Endothelial cell (in vitro differentiated cells): ENCODE measurements around the gene RUNX3. TPM values are rescaled to one million over a fixed set of nuclear protein-coding genes. Genes with fewer than 3 reads are reported as not detected.

Source experiments
- DNase-seq: peaks from one replicate; pipeline ENCODE4 v3.0.0; 2021; ENCODE audit warnings: low spot score
- H3K27ac Mint-ChIP-seq: one replicate; pipeline ENCODE4 v1.8.0; 2021; ENCODE audit warnings: mixed read lengths, inconsistent platforms; ENCODE audit not compliant: unreplicated experiment
- H3K27me3 Mint-ChIP-seq: one replicate; pipeline ENCODE4 v1.8.0; 2021; ENCODE audit warnings: mild to moderate bottlenecking, moderate library complexity, mixed read lengths, inconsistent platforms; ENCODE audit not compliant: unreplicated experiment
- H3K36me3 Mint-ChIP-seq: one replicate; pipeline ENCODE4 v1.8.0; 2021; ENCODE audit warnings: mild to moderate bottlenecking, low read depth, mixed read lengths, inconsistent platforms; ENCODE audit not compliant: unreplicated experiment
- H3K4me1 Mint-ChIP-seq: one replicate; pipeline ENCODE4 v1.8.0; 2021; ENCODE audit warnings: mild to moderate bottlenecking, mixed read lengths, inconsistent platforms; ENCODE audit not compliant: unreplicated experiment
- H3K4me3 Mint-ChIP-seq: one replicate; pipeline ENCODE4 v1.8.0; 2021; ENCODE audit warnings: mild to moderate bottlenecking, mixed read lengths, inconsistent platforms; ENCODE audit not compliant: unreplicated experiment
- H3K9me3 Mint-ChIP-seq: one replicate; pipeline ENCODE4 v1.8.0; 2021; ENCODE audit warnings: mixed read lengths, inconsistent platforms; ENCODE audit not compliant: unreplicated experiment
- total RNA-seq: library from RNA; stranded (reverse); fragmentation: NEBNext Ultra II Directional; extraction: Animal tissue kit (Norgen Biotek cat#: 25700); gene quantifications from one replicate; pipeline ENCODE4 v1.2.1, GENCODE V29; 2021; ENCODE audit not compliant: unreplicated experiment
- TF ChIP-seq, protein P1 (sequence below): fragments of 200-600 bp; sonication (generic); IDR thresholded peaks from one replicate; pipeline ENCODE4 v1.5.0; 2021; ENCODE audit warnings: antibody characterized with exemption; ENCODE audit not compliant: unreplicated experiment

Gene RUNX3
- total RNA-seq, 1 donor from 2014 or later = 1.8 TPM

DNA sequence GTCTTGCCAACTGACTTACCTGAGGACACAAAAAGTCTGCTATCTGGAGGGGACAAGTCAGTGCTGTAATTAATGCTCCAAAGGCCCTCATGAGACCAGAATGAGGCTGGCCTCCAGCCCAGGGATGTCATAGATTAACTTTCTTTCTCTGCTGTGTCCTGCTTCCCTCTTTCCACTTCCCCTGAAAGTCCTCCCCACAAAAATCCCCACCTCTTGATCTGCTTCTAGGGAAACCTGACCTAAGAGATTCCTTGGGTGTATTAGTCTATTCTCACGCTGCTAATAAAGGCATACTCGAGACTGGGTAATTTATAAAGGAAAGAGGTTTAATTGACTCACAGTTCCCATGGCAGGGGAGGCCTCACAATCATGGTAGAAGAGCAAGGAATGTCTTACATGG lies 39.2 kb downstream of the RUNX3 start:
- no peaks in the 10 kb centered on the region for H3K4me1 Mint-ChIP-seq

DNA sequence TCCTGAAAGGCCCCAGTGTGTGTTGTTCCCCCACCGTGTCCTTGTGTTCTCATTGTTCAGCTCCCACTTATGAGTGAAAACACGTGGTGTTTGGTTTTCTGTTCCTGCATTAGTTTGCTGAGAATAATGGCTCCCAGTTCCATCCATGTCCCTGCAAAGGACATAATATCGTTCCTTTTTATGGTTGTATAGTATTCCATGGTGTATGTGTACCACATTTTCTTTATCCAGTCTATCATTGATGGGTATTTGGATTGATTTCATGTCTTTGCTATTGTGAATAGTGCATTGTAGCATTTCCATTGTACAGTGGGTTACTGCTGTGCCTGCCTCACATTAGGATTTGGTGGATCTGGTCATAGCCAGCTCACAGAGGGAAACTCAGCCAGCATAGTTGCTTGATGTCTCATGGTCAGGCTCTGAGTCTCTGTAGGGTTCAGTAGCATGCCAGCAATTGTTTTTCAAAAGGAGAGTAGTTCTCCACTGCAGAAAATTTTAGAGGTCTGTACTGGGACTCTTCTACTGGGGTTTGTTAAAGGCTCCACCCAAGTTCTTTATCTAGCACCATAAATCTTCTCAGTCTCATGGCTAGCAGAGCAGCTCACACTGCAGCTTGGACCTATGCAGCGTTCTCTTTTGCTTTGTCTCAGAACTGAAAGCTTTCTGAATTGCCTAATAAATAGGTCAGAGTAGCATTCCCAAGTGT lies 41.0 kb downstream of the RUNX3 start:
- DNase-seq = no peak
- Mint-ChIP-seq H3K27ac (no peak overlapping the region), H3K4me3 (no peak overlapping the region), H3K9me3 (peaks cover 5% of the 10 kb centered on the region), H3K27me3 (peaks cover 4% of the 10 kb centered on the region), H3K36me3 (peaks cover 9% of the 10 kb centered on the region), H3K4me1 (no peaks in the 10 kb centered on the region)
- TF ChIP-seq, protein P1, sequence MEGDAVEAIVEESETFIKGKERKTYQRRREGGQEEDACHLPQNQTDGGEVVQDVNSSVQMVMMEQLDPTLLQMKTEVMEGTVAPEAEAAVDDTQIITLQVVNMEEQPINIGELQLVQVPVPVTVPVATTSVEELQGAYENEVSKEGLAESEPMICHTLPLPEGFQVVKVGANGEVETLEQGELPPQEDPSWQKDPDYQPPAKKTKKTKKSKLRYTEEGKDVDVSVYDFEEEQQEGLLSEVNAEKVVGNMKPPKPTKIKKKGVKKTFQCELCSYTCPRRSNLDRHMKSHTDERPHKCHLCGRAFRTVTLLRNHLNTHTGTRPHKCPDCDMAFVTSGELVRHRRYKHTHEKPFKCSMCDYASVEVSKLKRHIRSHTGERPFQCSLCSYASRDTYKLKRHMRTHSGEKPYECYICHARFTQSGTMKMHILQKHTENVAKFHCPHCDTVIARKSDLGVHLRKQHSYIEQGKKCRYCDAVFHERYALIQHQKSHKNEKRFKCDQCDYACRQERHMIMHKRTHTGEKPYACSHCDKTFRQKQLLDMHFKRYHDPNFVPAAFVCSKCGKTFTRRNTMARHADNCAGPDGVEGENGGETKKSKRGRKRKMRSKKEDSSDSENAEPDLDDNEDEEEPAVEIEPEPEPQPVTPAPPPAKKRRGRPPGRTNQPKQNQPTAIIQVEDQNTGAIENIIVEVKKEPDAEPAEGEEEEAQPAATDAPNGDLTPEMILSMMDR = no peak

More for the DNA sequence above, 39.2 kb downstream of the RUNX3 start:
- no peak for DNase-seq
- H3K9me3 Mint-ChIP-seq = peaks cover 5% of the 10 kb centered on the region
- H3K27me3 Mint-ChIP-seq = peaks cover 2% of the 10 kb centered on the region
- TF ChIP-seq, protein P1 = no peak
- no peak overlapping the region for H3K27ac Mint-ChIP-seq
- peaks cover 9% of the 10 kb centered on the region for H3K36me3 Mint-ChIP-seq
- H3K4me3 Mint-ChIP-seq = no peak overlapping the region

DNA sequence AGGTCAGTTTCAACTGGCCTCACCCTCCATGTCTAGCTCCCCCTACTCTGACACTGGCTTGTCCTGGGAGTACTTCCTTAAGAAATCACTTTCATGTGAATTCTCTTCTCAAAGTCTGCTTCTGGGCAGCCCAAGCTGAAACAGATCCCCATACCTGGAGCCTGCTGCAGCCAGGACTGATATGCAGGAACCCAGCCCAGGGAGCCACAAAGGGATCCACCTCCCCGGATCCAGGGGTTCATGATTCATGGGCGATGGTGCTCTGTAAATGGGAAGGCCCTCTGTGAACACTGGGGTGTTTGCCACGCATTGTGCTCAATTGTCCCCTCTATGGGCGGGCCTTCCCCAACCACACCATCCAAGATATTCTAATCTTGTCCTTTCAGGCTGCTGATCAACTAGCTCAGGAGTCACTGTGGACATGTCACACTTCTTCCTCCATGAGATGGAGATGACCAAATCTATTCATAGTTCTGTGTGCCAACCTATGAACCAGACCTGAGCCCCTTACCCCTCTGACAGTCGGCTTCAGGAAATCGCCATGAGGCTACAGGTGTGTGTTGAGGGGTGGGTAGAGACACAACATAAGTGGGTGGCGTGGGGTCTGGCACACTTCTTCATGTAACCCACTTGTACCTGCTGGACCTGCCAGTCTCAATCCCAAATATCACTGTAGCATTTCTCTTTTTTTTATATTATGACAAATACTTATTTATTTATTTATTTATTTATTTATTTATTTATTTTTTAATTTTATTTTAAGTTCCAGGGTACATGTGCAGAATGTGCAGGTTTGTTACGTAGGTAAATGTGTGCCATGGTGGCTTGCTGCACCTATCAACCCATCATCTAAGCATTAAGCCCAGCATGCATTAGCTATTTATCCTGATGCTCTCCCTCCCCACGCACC lies 41.8 kb downstream of the RUNX3 start:
- no peak for DNase-seq
- Mint-ChIP-seq H3K36me3 (peaks cover 9% of the 10 kb centered on the region), H3K27me3 (peaks cover 4% of the 10 kb centered on the region), H3K4me1 (no peaks in the 10 kb centered on the region), H3K27ac (no peak overlapping the region), H3K4me3 (no peak overlapping the region), H3K9me3 (peaks cover 5% of the 10 kb centered on the region)
- TF ChIP-seq, protein P1 = no peak

DNA sequence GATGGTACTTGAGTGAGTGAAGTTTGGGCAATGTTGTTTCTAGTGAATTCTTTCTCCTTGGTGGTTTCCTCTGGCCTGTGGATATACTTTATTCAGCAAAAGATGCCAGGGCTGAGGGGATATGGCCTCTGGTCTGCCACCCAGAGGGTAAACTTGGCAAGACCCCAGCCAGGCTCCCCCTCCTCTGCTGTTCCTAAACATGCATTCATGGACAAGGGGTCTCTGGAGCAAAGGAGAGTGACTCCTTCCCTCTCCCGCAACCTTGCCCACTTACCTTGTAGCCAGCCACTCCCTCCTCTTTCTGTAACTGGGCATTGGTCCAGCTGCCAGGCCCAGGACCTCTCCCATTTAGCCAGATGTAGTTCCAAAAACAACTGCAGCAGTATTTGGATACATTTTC lies 43.8 kb downstream of the RUNX3 start:
- Mint-ChIP-seq H3K27ac (no peak overlapping the region), H3K4me3 (no peak overlapping the region), H3K27me3 (peaks cover 4% of the 10 kb centered on the region), H3K4me1 (no peaks in the 10 kb centered on the region), H3K36me3 (no peaks in the 10 kb centered on the region), H3K9me3 (no peaks in the 10 kb centered on the region)
- TF ChIP-seq, protein P1 = no peak
- no peak for DNase-seq

DNA sequence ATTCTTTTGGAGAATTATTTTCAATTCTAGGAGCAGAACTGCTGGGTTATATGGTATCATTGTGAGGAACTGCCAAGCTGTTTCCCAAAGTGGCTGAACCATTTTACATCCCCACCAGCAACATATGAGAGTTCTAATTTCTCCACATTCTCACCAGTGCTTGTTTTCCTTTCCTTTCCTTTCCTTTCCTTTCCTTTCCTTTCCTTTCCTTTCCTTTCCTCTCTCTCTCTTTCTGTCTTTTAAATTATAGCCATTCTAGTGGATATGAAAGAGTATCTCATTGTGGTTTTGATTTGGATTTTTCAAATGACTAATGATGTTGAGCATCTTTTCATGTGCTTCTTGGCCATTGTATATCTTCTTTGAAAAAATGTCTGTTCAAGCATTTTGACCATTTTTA lies 45.3 kb downstream of the RUNX3 start:
- no peaks in the 10 kb centered on the region for H3K36me3 Mint-ChIP-seq
- no peaks in the 10 kb centered on the region for H3K4me1 Mint-ChIP-seq
- H3K27me3 Mint-ChIP-seq = peaks cover 4% of the 10 kb centered on the region
- DNase-seq = no peak
- H3K9me3 Mint-ChIP-seq = no peaks in the 10 kb centered on the region
- no peak overlapping the region for H3K4me3 Mint-ChIP-seq
- H3K27ac Mint-ChIP-seq = no peak overlapping the region
- TF ChIP-seq, protein P1 = no peak
